Activated gamma-delta T cell (primary cell): ENCODE data around the gene BAIAP3.
"Not testable (repeated sequence)": the region's sequence is repeated elsewhere in the genome, so short reads cannot be mapped to it uniquely, and the experiment has no call there.

ENCODE experiments used
- DNase-seq: peaks from one replicate; lab custom pipeline; 2025; lab: John Stamatoyannopoulos, UW
- total RNA-seq, 2 donors: gene quantifications; one replicate each; lab custom pipeline; 2026; lab: John Stamatoyannopoulos, UW

The BAIAP3 gene, protein sequence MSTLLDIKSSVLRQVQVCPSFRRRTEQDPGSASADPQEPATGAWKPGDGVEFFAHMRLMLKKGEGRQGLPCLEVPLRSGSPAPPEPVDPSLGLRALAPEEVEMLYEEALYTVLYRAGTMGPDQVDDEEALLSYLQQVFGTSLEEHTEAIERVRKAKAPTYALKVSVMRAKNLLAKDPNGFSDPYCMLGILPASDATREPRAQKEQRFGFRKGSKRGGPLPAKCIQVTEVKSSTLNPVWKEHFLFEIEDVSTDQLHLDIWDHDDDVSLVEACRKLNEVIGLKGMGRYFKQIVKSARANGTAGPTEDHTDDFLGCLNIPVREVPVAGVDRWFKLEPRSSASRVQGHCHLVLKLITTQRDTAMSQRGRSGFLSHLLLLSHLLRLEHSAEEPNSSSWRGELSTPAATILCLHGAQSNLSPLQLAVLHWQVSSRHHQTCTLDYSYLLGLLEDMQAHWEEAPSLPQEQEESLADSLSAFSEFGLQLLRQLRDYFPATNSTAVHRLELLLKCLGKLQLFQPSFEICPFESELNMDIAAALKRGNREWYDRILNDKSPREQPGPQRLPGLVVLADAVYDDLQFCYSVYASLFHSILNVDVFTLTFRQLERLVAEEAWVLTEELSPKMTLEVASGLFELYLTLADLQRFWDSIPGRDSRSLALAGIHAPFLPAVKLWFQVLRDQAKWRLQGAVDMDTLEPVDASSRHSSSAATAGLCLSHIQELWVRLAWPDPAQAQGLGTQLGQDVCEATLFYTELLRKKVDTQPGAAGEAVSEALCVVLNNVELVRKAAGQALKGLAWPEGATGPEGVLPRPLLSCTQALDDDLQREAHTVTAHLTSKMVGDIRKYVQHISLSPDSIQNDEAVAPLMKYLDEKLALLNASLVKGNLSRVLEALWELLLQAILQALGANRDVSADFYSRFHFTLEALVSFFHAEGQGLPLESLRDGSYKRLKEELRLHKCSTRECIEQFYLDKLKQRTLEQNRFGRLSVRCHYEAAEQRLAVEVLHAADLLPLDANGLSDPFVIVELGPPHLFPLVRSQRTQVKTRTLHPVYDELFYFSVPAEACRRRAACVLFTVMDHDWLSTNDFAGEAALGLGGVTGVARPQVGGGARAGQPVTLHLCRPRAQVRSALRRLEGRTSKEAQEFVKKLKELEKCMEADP
- total RNA-seq = 18.1 to 83.0 reads per million in 2 donors

- peak; percentile 51 for DNase-seq
These were observed at the start of gene BAIAP3 for GRCh38 chr16:1333149-1333812. TSS of gene BAIAP3 (plus strand) at chr16:1333645. CDS start at chr16:1338550, 4,905 bp downstream.

DNA sequence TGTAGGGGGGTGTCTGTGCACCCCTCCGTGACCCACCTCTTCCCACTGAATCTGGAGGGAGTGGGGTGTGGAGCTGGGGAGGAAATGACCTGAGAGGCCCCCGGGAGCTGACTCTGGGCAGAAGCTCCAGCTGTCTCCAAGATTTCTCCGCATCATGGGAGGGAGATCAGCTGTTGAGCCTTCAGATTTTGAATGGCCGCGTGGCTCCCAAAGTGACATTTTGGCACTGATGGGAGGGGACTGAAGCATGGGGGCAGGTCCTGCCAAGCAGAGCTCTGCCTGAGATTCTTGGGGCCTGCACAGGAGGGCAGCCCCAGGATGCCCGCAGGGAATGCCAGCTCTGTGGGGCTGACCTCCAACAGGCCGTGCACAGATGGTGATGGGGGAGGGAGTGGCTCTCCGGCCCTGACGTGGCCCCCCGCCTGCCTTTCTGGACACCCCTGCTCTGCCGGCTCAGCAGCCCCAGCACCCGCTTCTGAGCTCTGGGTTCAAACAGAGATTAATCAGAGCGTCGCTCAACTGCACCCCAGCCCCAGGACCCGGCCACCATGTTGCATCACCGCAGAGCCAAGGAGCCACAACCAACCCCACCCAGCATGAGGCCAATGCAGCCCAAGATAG, 49.3 kb upstream of the BAIAP3 start:
- DNase-seq = no peak

- DNase-seq = no peak
These were observed 47.6 kb upstream of the BAIAP3 start for GRCh38 chr16:1285669-1286512.

GRCh38 chr16:1286513-1287094, 46.8 kb upstream of the BAIAP3 start:
- DNase-seq = no peak

GRCh38 chr16:1287982-1288670, 45.3 kb upstream of the BAIAP3 start:
- DNase-seq = no peak

DNA sequence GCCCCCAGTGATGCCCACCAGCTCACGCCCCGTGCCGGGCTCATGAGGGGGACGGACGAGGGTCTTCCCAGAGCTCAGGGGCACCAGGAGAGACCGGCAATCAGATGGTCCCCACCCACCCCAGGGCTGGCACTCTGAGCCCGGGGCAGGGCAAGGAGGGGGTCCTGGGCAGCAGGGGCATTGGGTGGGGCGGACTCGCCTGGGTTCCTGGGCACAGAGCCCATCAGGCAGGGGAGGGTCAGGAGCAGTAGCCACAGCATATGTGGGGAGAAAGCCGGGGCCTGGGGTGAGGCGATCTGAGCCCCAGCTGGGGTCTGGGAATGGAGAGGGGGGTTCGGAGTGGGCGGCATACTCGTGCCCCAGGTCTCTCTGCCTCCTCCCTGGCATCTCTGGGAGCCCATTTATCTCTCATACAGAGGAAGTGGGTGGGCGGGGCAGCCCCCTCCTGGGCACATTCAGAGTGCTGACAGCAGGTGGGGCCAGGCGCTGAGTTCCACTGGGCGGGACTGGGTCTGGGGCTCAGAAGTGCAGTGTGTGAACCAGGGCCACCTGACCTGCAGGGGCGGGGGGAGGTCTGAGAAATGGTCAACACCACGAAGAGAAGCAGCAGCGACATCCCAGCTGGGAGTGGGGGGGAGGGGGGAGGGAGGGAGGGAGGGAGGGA, 44.5 kb upstream of the BAIAP3 start:
- DNase-seq = no peak

GRCh38 chr16:1289477-1289866, 44.0 kb upstream of the BAIAP3 start:
- no peak for DNase-seq

- no peak for DNase-seq
These were observed 43.4 kb upstream of the BAIAP3 start for GRCh38 chr16:1290063-1290501.

GRCh38 chr16:1290860-1291575, 42.4 kb upstream of the BAIAP3 start:
- DNase-seq = no peak

DNA sequence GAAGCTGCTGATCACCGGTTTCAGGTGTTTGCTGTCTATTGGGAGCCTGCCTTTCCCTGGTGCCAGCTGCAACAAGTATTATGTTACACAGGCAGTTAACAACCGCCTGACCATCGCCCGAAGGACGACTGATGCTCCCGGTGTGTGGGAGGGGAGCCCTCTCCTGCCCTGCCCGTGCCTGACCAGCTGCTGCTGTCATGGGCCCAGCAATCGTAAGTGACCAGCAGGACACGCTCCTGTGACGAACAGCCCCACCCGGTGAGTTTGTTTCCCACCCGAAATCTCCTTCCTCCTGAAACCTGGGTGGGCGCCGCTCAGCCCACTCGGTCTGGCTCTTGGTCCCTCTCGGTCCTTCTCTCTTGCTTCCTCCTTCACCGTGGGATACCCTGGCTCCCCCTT, 41.9 kb upstream of the BAIAP3 start:
- no peak for DNase-seq

DNA sequence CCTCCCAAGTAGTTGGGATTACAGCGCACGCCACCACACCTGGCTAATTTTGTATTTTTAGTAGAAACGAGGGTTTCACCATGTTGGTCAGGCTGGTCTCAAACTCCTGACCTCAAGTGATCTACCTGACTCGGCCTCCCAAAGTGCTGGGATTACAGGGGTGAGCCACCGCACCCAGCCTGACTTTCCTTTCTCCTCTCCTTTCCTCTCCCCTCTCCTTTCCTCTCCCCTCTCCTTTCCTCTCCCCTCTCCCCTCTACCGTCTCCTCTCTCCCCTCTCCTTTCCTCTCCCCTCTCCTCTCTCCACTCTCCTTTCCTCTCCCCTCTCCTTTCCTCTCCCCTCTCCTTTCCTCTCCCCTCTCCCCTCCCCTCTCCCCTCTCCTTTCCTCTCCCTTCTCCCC, 41.2 kb upstream of the BAIAP3 start:
- not testable (repeated sequence) for DNase-seq

DNA sequence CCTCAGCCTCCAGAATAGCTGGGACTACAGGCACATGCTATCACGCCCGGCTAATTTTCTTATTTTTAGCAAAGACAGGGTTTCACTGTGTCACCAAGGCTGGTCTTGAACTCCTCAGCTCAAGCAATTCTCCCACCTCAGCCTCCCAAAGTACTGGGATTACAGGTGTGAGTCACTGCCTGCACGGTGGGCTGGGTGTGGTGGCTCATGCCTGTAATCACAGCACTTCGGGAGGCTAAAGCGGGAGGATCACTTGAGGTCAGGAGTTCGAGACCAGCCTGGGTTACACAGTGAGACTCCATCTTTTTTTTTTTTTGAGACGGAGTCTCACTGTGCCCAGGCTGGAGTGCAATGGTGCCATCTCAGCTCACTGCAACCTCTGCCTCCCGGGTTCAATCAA, 40.6 kb upstream of the BAIAP3 start:
- not testable (repeated sequence) for DNase-seq

DNA sequence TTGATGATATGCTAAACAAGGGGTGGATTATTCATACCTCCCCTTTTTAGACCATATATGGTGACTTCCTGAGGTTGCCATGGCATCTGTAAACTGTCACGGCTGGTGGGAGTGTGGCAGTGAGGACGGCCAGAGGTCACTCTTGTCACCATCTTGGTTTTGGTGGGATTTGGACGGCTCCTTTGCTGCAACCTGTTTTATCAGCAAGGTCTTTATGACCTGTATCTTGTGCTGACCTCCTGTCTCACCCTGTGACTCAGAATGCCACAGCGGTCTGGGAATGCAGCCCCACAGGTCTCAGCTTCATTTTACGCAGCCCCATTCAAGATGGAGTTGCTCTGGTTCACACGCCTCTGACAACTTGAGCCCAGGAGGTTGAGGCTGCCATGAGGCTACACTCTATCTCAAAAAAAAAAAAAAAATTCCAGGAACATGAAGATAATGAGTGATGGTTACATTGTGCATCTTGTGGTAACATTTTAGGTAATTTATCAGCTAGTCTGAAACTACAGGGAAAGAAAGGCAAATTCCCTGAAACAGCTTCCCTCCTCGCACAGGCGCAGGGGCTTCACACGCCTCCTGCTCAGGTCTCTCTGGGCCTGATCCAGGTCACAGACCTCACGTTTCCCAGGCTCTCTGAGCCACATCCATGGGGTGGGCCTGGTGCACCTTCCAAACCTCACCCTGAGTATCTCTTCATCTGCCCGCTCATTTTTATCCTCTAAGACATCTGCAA, 39.4 kb upstream of the BAIAP3 start:
- DNase-seq = no peak

DNA sequence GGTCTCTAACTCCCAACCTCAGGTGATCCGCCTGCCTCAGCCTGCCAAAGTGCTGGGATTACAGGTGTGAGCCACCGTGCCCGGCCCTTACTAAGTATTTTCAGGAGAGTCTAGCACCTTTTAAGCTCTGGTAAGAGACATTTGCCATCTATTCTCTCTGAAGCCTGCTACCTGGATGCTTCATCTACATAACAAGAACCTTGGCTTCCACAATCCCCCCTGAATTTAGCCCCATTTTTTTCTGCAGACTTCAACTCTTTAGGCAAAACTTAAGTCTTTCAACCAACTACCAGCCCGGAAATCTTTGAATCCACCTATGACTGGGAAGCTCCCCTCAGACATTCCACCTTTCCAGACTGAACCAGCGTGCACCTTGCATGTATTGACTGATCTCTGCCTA, 38.0 kb upstream of the BAIAP3 start:
- no peak for DNase-seq

- not testable (repeated sequence) for DNase-seq
These were observed 36.8 kb upstream of the BAIAP3 start for GRCh38 chr16:1296688-1297017.

GRCh38 chr16:1297018-1297696, 36.3 kb upstream of the BAIAP3 start:
- no peak for DNase-seq

DNA sequence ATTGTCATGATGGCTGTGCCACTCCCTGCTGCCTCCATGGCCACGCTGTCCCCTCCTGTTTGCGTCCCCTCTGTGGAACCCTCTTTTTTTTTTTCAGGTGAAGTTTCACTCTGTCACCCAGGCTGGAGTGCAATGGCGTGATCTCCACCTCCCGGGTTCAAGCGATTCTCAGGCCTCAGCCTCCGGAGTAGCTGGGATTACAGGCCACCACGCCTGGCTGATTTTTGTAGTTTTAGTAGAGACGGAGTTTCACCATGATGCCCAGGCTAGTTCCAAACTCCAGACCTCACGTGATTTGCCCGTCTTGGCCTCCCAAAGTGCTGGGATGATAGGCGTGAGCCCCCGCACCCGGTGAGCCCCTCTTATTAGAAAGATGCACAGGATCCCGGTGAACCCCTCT, 35.0 kb upstream of the BAIAP3 start:
- DNase-seq = no peak
